Activated CD8-positive, alpha-beta T cell treated with anti-CD3 and anti-CD28 coated beads, Interleukin-2, amount 10 ng/mL, durations not matched to agents 7 days and 5 days (primary cell): ENCODE measurements around the gene LMF1. TPM values are rescaled to one million over a fixed set of nuclear protein-coding genes. Genes with fewer than 3 reads are reported as not detected.
"Not testable (repeated sequence)": the region's sequence is repeated elsewhere in the genome, so short reads cannot be mapped to it uniquely, and the experiment has no call there.

Experiments
- ATAC-seq: fragments of 150-1000 bp; cut with Tn5 transposase; one replicate; pipeline ENCODE4 v1.10.0; 2021; ENCODE audit warnings: moderate library complexity
- CTCF ChIA-PET: fragments of 350-600 bp; sonication (Branson Sonifier 250); formaldehyde crosslinking; loops from one replicate; lab custom pipeline; 2021; ENCODE audit warnings: antibody characterized with exemption; lab: Charles Lee
- POLR2A ChIA-PET: fragments of 350-600 bp; sonication (Branson Sonifier 250); formaldehyde crosslinking; loops from one replicate; lab custom pipeline; 2021; ENCODE audit warnings: antibody characterized with exemption; lab: Charles Lee
- DNase-seq: peaks from one replicate; pipeline ENCODE4 v3.0.0-alpha.2; 2020
- H3K27ac Mint-ChIP-seq: one replicate; pipeline ENCODE4 v1.8.0; 2021; ENCODE audit warnings: mild to moderate bottlenecking, mixed read lengths
- H3K27me3 Mint-ChIP-seq: one replicate; pipeline ENCODE4 v1.8.0; 2021; ENCODE audit warnings: low read depth, mixed read lengths
- H3K36me3 Mint-ChIP-seq: one replicate; pipeline ENCODE4 v1.8.0; 2021; ENCODE audit warnings: low read depth, mixed read lengths
- H3K4me1 Mint-ChIP-seq: one replicate; pipeline ENCODE4 v1.8.0; 2021; ENCODE audit warnings: low read depth, mixed read lengths
- H3K4me3 Mint-ChIP-seq: one replicate; pipeline ENCODE4 v1.8.0; 2021; ENCODE audit warnings: mild to moderate bottlenecking, mixed read lengths
- H3K9me3 Mint-ChIP-seq: one replicate; pipeline ENCODE4 v1.8.0; 2022; ENCODE audit warnings: mixed read lengths; ENCODE audit not compliant: insufficient read depth
- total RNA-seq, 2 experiments: library from RNA; stranded (reverse); gene quantifications; one replicate each; pipeline ENCODE4 v1.2.3, GENCODE V29; 2021

Gene LMF1
- total RNA-seq, 2 experiments from 2014 or later: 14.3 to 17.4 TPM

- Mint-ChIP-seq H3K27ac (no peak overlapping the region), H3K36me3 (peaks cover 7% of the 10 kb centered on the region), H3K4me3 (no peak overlapping the region), H3K4me1 (no peaks in the 10 kb centered on the region), H3K27me3 (no peaks in the 10 kb centered on the region), H3K9me3 (peaks cover 7% of the 10 kb centered on the region)
- no peak for ATAC-seq
- ChIA-PET CTCF (no interaction called here), POLR2A (no interaction called here)
- DNase-seq: no peak
These were observed 109.3 kb downstream of the LMF1 start for GRCh38 chr16:861446-861845.

- no peak overlapping the region for H3K27ac Mint-ChIP-seq
- no peaks in the 10 kb centered on the region for H3K27me3 Mint-ChIP-seq
- H3K36me3 Mint-ChIP-seq: peaks cover 7% of the 10 kb centered on the region
- H3K9me3 Mint-ChIP-seq: peaks cover 8% of the 10 kb centered on the region
- no peak overlapping the region for H3K4me3 Mint-ChIP-seq
- no peak for ATAC-seq
- H3K4me1 Mint-ChIP-seq: no peaks in the 10 kb centered on the region
- POLR2A ChIA-PET: no interaction called here
- CTCF ChIA-PET: no interaction called here
- DNase-seq: no peak
These were observed 109.9 kb downstream of the LMF1 start for GRCh38 chr16:860891-861290.

GRCh38 chr16:858971-859370 is 111.8 kb downstream of the LMF1 start:
- H3K4me3 Mint-ChIP-seq, ATAC-seq, POLR2A ChIA-PET, DNase-seq, H3K36me3 Mint-ChIP-seq, H3K4me1 Mint-ChIP-seq, H3K27me3 Mint-ChIP-seq, H3K27ac Mint-ChIP-seq, CTCF ChIA-PET: not testable (repeated sequence)
- H3K9me3 Mint-ChIP-seq: peaks cover 11% of the 10 kb centered on the region

GRCh38 chr16:858441-858840 is 112.3 kb downstream of the LMF1 start:
- POLR2A ChIA-PET, ATAC-seq: not testable (repeated sequence)

GRCh38 chr16:856811-857210 is 114.0 kb downstream of the LMF1 start:
- DNase-seq (no peak), ATAC-seq (no peak)
- Mint-ChIP-seq H3K4me3 (no peak overlapping the region), H3K9me3 (peaks cover 11% of the 10 kb centered on the region), H3K4me1 (no peaks in the 10 kb centered on the region), H3K36me3 (peaks cover 7% of the 10 kb centered on the region), H3K27me3 (no peaks in the 10 kb centered on the region), H3K27ac (no peak overlapping the region)
- ChIA-PET CTCF (no interaction called here), POLR2A (no interaction called here)

More at GRCh38 chr16:858441-858840, 112.3 kb downstream of the LMF1 start:
- H3K9me3 Mint-ChIP-seq: peaks cover 11% of the 10 kb centered on the region
- H3K27me3 Mint-ChIP-seq, H3K27ac Mint-ChIP-seq, DNase-seq, H3K36me3 Mint-ChIP-seq, H3K4me3 Mint-ChIP-seq, H3K4me1 Mint-ChIP-seq, CTCF ChIA-PET: not testable (repeated sequence)

- DNase-seq (no peak), ATAC-seq (no peak)
- no peak overlapping the region for H3K27ac Mint-ChIP-seq
- POLR2A ChIA-PET: no interaction called here
- peaks cover 11% of the 10 kb centered on the region for H3K9me3 Mint-ChIP-seq
- peaks cover 7% of the 10 kb centered on the region for H3K36me3 Mint-ChIP-seq
- no peaks in the 10 kb centered on the region for H3K4me1 Mint-ChIP-seq
- no peak overlapping the region for H3K4me3 Mint-ChIP-seq
- H3K27me3 Mint-ChIP-seq: no peaks in the 10 kb centered on the region
- CTCF ChIA-PET: no interaction called here
These were observed 114.7 kb downstream of the LMF1 start for GRCh38 chr16:856101-856500.

GRCh38 chr16:855471-855870 is 115.3 kb downstream of the LMF1 start:
- Mint-ChIP-seq H3K27ac (no peak overlapping the region), H3K9me3 (peaks cover 10% of the 10 kb centered on the region), H3K36me3 (peaks cover 5% of the 10 kb centered on the region), H3K4me3 (no peak overlapping the region), H3K4me1 (no peaks in the 10 kb centered on the region), H3K27me3 (no peaks in the 10 kb centered on the region)
- DNase-seq: no peak
- no peak for ATAC-seq
- ChIA-PET POLR2A (no interaction called here), CTCF (no interaction called here)

GRCh38 chr16:854808-855410 is 115.9 kb downstream of the LMF1 start:
- H3K4me1 Mint-ChIP-seq: no peaks in the 10 kb centered on the region
- H3K9me3 Mint-ChIP-seq: peaks cover 14% of the 10 kb centered on the region
- H3K27me3 Mint-ChIP-seq: no peaks in the 10 kb centered on the region
- peaks cover 10% of the 10 kb centered on the region for H3K36me3 Mint-ChIP-seq
- H3K27ac Mint-ChIP-seq: no peak overlapping the region
- CTCF ChIA-PET: no interaction called here
- POLR2A ChIA-PET: no interaction called here
- H3K4me3 Mint-ChIP-seq: no peak overlapping the region
- ATAC-seq (no peak), DNase-seq (no peak)

- no peak overlapping the region for H3K4me3 Mint-ChIP-seq
- H3K27ac Mint-ChIP-seq: no peak overlapping the region
- peaks cover 8% of the 10 kb centered on the region for H3K36me3 Mint-ChIP-seq
- H3K27me3 Mint-ChIP-seq: no peaks in the 10 kb centered on the region
- DNase-seq (no peak), ATAC-seq (no peak)
- peaks cover 16% of the 10 kb centered on the region for H3K9me3 Mint-ChIP-seq
- CTCF ChIA-PET: no interaction called here
- POLR2A ChIA-PET: no interaction called here
- H3K4me1 Mint-ChIP-seq: no peaks in the 10 kb centered on the region
These were observed 116.6 kb downstream of the LMF1 start for GRCh38 chr16:853981-854807.

- CTCF ChIA-PET: no interaction called here
- Mint-ChIP-seq H3K4me3 (no peak overlapping the region), H3K36me3 (peaks cover 8% of the 10 kb centered on the region), H3K9me3 (peaks cover 16% of the 10 kb centered on the region), H3K27me3 (no peaks in the 10 kb centered on the region), H3K4me1 (no peaks in the 10 kb centered on the region), H3K27ac (no peak overlapping the region)
- POLR2A ChIA-PET: no interaction called here
- ATAC-seq (no peak), DNase-seq (no peak)
These were observed 117.5 kb downstream of the LMF1 start for GRCh38 chr16:853306-853705.

GRCh38 chr16:852451-853185 is 118.2 kb downstream of the LMF1 start:
- no peak for DNase-seq
- no peak for ATAC-seq
- peaks cover 8% of the 10 kb centered on the region for H3K36me3 Mint-ChIP-seq
- no peak overlapping the region for H3K27ac Mint-ChIP-seq
- ChIA-PET CTCF (no interaction called here), POLR2A (no interaction called here)
- H3K4me3 Mint-ChIP-seq: no peak overlapping the region
- peaks cover 16% of the 10 kb centered on the region for H3K9me3 Mint-ChIP-seq
- no peaks in the 10 kb centered on the region for H3K4me1 Mint-ChIP-seq
- H3K27me3 Mint-ChIP-seq: no peaks in the 10 kb centered on the region

- no peak overlapping the region for H3K27ac Mint-ChIP-seq
- peaks cover 9% of the 10 kb centered on the region for H3K36me3 Mint-ChIP-seq
- no peaks in the 10 kb centered on the region for H3K4me1 Mint-ChIP-seq
- ChIA-PET CTCF (no interaction called here), POLR2A (no interaction called here)
- no peak for ATAC-seq
- no peak for DNase-seq
- peaks cover 16% of the 10 kb centered on the region for H3K9me3 Mint-ChIP-seq
- H3K27me3 Mint-ChIP-seq: no peaks in the 10 kb centered on the region
- H3K4me3 Mint-ChIP-seq: no peak overlapping the region
These were observed 118.9 kb downstream of the LMF1 start for GRCh38 chr16:851871-852270.
